Osteocyte (in vitro differentiated cells): ENCODE measurements around the gene FCAMR. TPM values are rescaled to one million over a fixed set of nuclear protein-coding genes. Genes with fewer than 3 reads are reported as not detected.

ENCODE experiments used
- DNase-seq: peaks from one replicate; pipeline ENCODE4 v3.0.0; 2021; ENCODE audit warnings: mixed read lengths; ENCODE audit not compliant: unreplicated experiment; ENCODE audit errors: extremely low spot score
- H3K27ac Mint-ChIP-seq: one replicate; pipeline ENCODE4 v1.8.0; 2021; ENCODE audit warnings: mild to moderate bottlenecking, mixed read lengths; ENCODE audit not compliant: unreplicated experiment
- H3K27me3 Mint-ChIP-seq: one replicate; pipeline ENCODE4 v1.8.0; 2021; ENCODE audit warnings: mixed read lengths; ENCODE audit not compliant: unreplicated experiment
- H3K36me3 Mint-ChIP-seq: one replicate; pipeline ENCODE4 v1.8.0; 2021; ENCODE audit warnings: mixed read lengths; ENCODE audit not compliant: unreplicated experiment
- H3K4me1 Mint-ChIP-seq: one replicate; pipeline ENCODE4 v1.8.0; 2021; ENCODE audit warnings: mixed read lengths; ENCODE audit not compliant: unreplicated experiment
- H3K4me3 Mint-ChIP-seq: one replicate; pipeline ENCODE4 v1.8.0; 2021; ENCODE audit warnings: mild to moderate bottlenecking, moderate library complexity, mixed read lengths; ENCODE audit not compliant: unreplicated experiment
- H3K9me3 Mint-ChIP-seq: one replicate; pipeline ENCODE4 v1.8.0; 2021; ENCODE audit warnings: mixed read lengths; ENCODE audit not compliant: unreplicated experiment
- total RNA-seq: library from RNA; stranded (reverse); gene quantifications from 2 replicates; pipeline ENCODE4 v1.2.1, GENCODE V29; 2021
- TF ChIP-seq, protein P1 (sequence below): fragments of 200-600 bp; sonication (generic); IDR thresholded peaks from 2 replicates; pipeline ENCODE4 v1.5.0; 2021; ENCODE audit warnings: antibody characterized with exemption, mild to moderate bottlenecking, moderate library complexity

FCAMR gene
- total RNA-seq, 1 donor from 2014 or later = not detected

DNA sequence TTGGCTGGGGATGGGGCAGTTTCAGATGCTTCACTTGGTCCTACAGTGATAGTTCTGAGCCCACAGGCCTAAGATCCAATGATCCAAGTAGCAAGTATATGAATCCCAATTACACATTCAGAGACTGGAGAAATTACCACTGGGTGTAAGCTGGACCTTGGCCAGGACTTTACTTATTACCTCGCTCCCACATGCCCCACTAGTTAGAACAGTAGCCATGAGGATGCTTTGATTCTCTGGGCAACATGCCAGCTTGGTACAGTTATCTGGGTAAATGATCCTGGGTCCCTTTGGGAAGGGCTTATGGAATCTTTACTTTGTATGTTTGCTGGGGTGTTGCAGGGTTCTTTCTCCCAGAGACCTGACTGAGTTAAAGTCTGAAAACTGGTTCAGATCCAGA is 5.0 kb upstream of the FCAMR start:
- Mint-ChIP-seq H3K4me1 (no peaks in the 10 kb centered on the region), H3K27ac (no peak overlapping the region), H3K27me3 (peaks cover 44% of the 10 kb centered on the region), H3K4me3 (no peak overlapping the region), H3K36me3 (no peaks in the 10 kb centered on the region), H3K9me3 (no peaks in the 10 kb centered on the region)
- no peak for DNase-seq
- TF ChIP-seq, protein P1, sequence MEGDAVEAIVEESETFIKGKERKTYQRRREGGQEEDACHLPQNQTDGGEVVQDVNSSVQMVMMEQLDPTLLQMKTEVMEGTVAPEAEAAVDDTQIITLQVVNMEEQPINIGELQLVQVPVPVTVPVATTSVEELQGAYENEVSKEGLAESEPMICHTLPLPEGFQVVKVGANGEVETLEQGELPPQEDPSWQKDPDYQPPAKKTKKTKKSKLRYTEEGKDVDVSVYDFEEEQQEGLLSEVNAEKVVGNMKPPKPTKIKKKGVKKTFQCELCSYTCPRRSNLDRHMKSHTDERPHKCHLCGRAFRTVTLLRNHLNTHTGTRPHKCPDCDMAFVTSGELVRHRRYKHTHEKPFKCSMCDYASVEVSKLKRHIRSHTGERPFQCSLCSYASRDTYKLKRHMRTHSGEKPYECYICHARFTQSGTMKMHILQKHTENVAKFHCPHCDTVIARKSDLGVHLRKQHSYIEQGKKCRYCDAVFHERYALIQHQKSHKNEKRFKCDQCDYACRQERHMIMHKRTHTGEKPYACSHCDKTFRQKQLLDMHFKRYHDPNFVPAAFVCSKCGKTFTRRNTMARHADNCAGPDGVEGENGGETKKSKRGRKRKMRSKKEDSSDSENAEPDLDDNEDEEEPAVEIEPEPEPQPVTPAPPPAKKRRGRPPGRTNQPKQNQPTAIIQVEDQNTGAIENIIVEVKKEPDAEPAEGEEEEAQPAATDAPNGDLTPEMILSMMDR = no peak

- no peaks in the 10 kb centered on the region for H3K9me3 Mint-ChIP-seq
- no peak overlapping the region for H3K27ac Mint-ChIP-seq
- no peaks in the 10 kb centered on the region for H3K4me1 Mint-ChIP-seq
- TF ChIP-seq, protein P1 = no peak
- no peaks in the 10 kb centered on the region for H3K36me3 Mint-ChIP-seq
- DNase-seq = no peak
- H3K27me3 Mint-ChIP-seq = peaks cover 38% of the 10 kb centered on the region
- no peak overlapping the region for H3K4me3 Mint-ChIP-seq
Observed at GRCh38 chr1:206974140-206974539, 3.9 kb upstream of the FCAMR start.

GRCh38 chr1:206972728-206973127 is 2.5 kb upstream of the FCAMR start:
- TF ChIP-seq, protein P1 = no peak
- Mint-ChIP-seq H3K27me3 (peaks cover 35% of the 10 kb centered on the region), H3K9me3 (no peaks in the 10 kb centered on the region), H3K4me3 (no peak overlapping the region), H3K36me3 (no peaks in the 10 kb centered on the region), H3K4me1 (no peaks in the 10 kb centered on the region), H3K27ac (no peak overlapping the region)
- DNase-seq = no peak

DNA sequence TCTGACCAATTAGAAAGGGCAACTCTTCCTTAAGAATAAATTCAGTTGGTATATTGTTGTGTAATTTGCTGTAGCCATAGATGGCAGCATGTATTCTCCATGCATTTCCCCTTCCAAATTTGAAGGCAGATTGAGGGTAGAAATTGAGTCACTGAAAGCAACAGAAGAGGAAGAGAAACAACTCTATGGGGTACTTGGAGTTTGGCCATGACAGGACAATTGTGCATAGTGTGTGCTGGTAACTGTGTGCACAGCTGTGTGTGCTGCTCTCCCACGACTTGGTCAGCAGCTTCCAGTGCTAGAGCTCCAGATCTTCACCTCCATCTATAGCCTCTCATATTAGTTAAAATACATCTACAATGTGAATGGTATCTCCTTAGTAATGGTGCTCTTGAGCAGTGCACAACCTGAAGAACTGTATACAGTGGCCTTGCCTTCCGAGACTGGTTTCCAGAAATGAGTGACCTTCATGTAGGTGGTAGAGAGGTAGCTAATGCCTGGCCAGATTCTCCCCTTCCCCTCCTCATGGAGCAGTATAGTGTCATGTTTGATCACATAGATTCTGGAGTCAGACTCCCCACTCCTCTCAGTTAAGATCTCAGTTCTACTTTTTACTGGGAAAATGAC is 882 bp upstream of the FCAMR start:
- peaks cover 24% of the 10 kb centered on the region for H3K27me3 Mint-ChIP-seq
- DNase-seq = no peak
- no peak overlapping the region for H3K4me3 Mint-ChIP-seq
- no peaks in the 10 kb centered on the region for H3K36me3 Mint-ChIP-seq
- no peaks in the 10 kb centered on the region for H3K9me3 Mint-ChIP-seq
- TF ChIP-seq, protein P1 = no peak
- H3K27ac Mint-ChIP-seq = no peak overlapping the region
- H3K4me1 Mint-ChIP-seq = no peaks in the 10 kb centered on the region

DNA sequence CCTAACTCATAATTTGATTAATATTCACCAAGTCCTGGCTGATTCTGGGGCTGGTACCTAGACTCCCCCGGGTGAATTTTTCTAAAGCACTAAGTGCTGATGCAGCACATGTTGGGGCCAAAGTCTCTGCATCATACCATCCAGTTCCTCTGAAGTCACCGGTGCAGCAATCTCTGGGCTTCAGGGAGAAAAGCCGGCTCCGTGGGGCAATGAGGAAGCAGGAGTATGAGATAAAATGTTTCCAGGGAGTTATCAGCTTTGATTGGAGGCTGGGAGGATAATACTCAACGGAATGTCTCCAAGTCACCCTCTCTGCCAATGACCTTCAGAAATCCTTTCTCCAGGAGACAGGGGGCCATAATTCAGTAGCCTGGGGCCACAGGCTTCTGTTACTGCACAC is 1.2 kb downstream of the FCAMR start:
- no peaks in the 10 kb centered on the region for H3K9me3 Mint-ChIP-seq
- H3K4me3 Mint-ChIP-seq = no peak overlapping the region
- H3K4me1 Mint-ChIP-seq = no peaks in the 10 kb centered on the region
- TF ChIP-seq, protein P1 = no peak
- no peak for DNase-seq
- H3K27ac Mint-ChIP-seq = no peak overlapping the region
- no peaks in the 10 kb centered on the region for H3K36me3 Mint-ChIP-seq
- H3K27me3 Mint-ChIP-seq = peaks cover 24% of the 10 kb centered on the region
